HepG2 (cell line): ENCODE data around the gene ISCA2. TPM values are rescaled to one million over a fixed set of nuclear protein-coding genes. Genes with fewer than 3 reads are reported as not detected.

Experiments
- ASH2L ChIP-seq: fragments of 300-600, 200-600 bp; sonication (generic); IDR thresholded peaks from 2 replicates; pipeline ENCODE4 v1.7.0; 2017; ENCODE audit warnings: low read depth, mild to moderate bottlenecking, moderate library complexity, mixed read lengths, low read length; ENCODE audit not compliant: insufficient read length
- BRCA1 ChIP-seq: sonication (generic); formaldehyde crosslinking; IDR thresholded peaks from 2 replicates; pipeline ENCODE4 v1.4.0; 2020; ENCODE audit warnings: missing genetic modification reagents
- CBX1 ChIP-seq: IDR thresholded peaks from one replicate; pipeline ENCODE4 v1.6.1; 2016; ENCODE audit warnings: antibody characterized with exemption, low read depth
- KLF15 ChIP-seq: sonication (generic); formaldehyde crosslinking; IDR thresholded peaks from 2 replicates; pipeline ENCODE4 v1.8.1; 2023; ENCODE audit warnings: borderline replicate concordance, mild to moderate bottlenecking, inconsistent platforms, missing genetic modification reagents, mixed read lengths
- KMT2B ChIP-seq: IDR thresholded peaks from 2 replicates; pipeline ENCODE4 v1.6.1; 2016; ENCODE audit warnings: missing genetic modification reagents, missing compliant biosample characterization
- MED8 ChIP-seq: sonication (generic); formaldehyde crosslinking; IDR thresholded peaks from 2 replicates; pipeline ENCODE4 v1.8.1; 2023; ENCODE audit warnings: mild to moderate bottlenecking, missing genetic modification reagents; ENCODE audit not compliant: insufficient replicate concordance
- SAFB2 ChIP-seq: sonication (generic); formaldehyde crosslinking; IDR thresholded peaks from 2 replicates; pipeline ENCODE4 v1.5.1; 2020; ENCODE audit warnings: missing genetic modification reagents, low read depth, mild to moderate bottlenecking, borderline replicate concordance
- SP5 ChIP-seq: IDR thresholded peaks from 2 replicates; pipeline ENCODE4 v1.6.1; 2016; ENCODE audit warnings: low read depth, borderline replicate concordance
- TSC22D2 ChIP-seq: sonication (generic); formaldehyde crosslinking; IDR thresholded peaks from 2 replicates; pipeline ENCODE4 v1.5.1; 2020; ENCODE audit warnings: missing genetic modification reagents, mild to moderate bottlenecking, borderline replicate concordance
- YEATS4 ChIP-seq: sonication (generic); formaldehyde crosslinking; IDR thresholded peaks from 2 replicates; pipeline ENCODE4 v1.4.0; 2020; ENCODE audit warnings: missing genetic modification reagents, borderline replicate concordance
- ZNF230 ChIP-seq: sonication (generic); formaldehyde crosslinking; IDR thresholded peaks from 2 replicates; pipeline ENCODE4 v1.4.0; 2020; ENCODE audit warnings: mild to moderate bottlenecking, missing genetic modification reagents
- ZNF235 ChIP-seq: sonication (generic); formaldehyde crosslinking; IDR thresholded peaks from 2 replicates; pipeline ENCODE4 v1.8.1; 2023; ENCODE audit warnings: mild to moderate bottlenecking, missing genetic modification reagents, borderline replicate concordance
- ZNF451 ChIP-seq: sonication (generic); formaldehyde crosslinking; IDR thresholded peaks from 2 replicates; pipeline ENCODE4 v1.5.0; 2020; ENCODE audit warnings: mild to moderate bottlenecking, missing genetic modification reagents
- ZNF737 ChIP-seq: sonication (generic); formaldehyde crosslinking; IDR thresholded peaks from 2 replicates; pipeline ENCODE4 v1.5.0; 2020; ENCODE audit warnings: missing genetic modification reagents, mild to moderate bottlenecking, borderline replicate concordance
- ZNF781 ChIP-seq: sonication (generic); formaldehyde crosslinking; IDR thresholded peaks from 2 replicates; pipeline ENCODE4 v1.5.1; 2020; ENCODE audit warnings: borderline replicate concordance, mild to moderate bottlenecking, missing genetic modification reagents; ENCODE audit errors: not compliant biosample characterization
- polyA plus RNA-seq, 8 experiments: library from polyadenylated mRNA; depleted of rRNA in 3 of 8; stranded (reverse) in 7 of 8; unstranded in 1 of 8; fragments of >200 nt; fragmentation: Illumina TruSeq in 4 of 8; extraction: Trizol in 4 of 8; gene quantifications; 2 replicates each; pipeline versions ENCODE4 v1.2.1 to v1.2.3, GENCODE V29; 2011 to 2016; ENCODE audit warnings: low read depth in 4 of 8, missing spikeins in 1 of 8, mixed read lengths in 1 of 8; ENCODE audit not compliant: insufficient read depth in 1 of 8
- total RNA-seq, 5 experiments: library from RNA; depleted of rRNA; stranded (reverse); fragments of >200 nt; fragmentation: Illumina TruSeq; extraction: Trizol; gene quantifications; 2 replicates each; pipeline ENCODE4 v1.2.3, GENCODE V29; 2016; ENCODE audit warnings: low read depth in 1 of 5
- TF ChIP-seq, protein P1 (sequence below): sonication (generic); formaldehyde crosslinking; conservative IDR thresholded peaks from 2 replicates; pipeline ENCODE4 v1.4.0; 2020; ENCODE audit warnings: mild to moderate bottlenecking, missing genetic modification reagents, moderate library complexity
- TF ChIP-seq, protein P2 (sequence below): IDR thresholded peaks from 2 replicates; pipeline ENCODE4 v1.6.1; 2016; ENCODE audit warnings: low read depth, borderline replicate concordance
- TF ChIP-seq, protein P3 (sequence below): sonication (generic); formaldehyde crosslinking; IDR thresholded peaks from 2 replicates; pipeline ENCODE4 v1.4.0; 2020; ENCODE audit warnings: missing genetic modification reagents, borderline replicate concordance
- TF ChIP-seq, protein P4 (sequence below): sonication (generic); formaldehyde crosslinking; IDR thresholded peaks from 2 replicates; pipeline ENCODE4 v1.4.0; 2020; ENCODE audit warnings: missing genetic modification reagents
- TF ChIP-seq, protein P5 (sequence below): IDR thresholded peaks from 2 replicates; pipeline ENCODE4 v1.6.1; 2016; ENCODE audit warnings: missing genetic modification reagents, missing compliant biosample characterization

Gene ISCA2
- total and polyA plus RNA-seq, 2 of the 13 experiments (the other 11 are each of a cell fraction or from before 2014, with no cell fraction given), result 32.1 to 43.4 TPM

DNA sequence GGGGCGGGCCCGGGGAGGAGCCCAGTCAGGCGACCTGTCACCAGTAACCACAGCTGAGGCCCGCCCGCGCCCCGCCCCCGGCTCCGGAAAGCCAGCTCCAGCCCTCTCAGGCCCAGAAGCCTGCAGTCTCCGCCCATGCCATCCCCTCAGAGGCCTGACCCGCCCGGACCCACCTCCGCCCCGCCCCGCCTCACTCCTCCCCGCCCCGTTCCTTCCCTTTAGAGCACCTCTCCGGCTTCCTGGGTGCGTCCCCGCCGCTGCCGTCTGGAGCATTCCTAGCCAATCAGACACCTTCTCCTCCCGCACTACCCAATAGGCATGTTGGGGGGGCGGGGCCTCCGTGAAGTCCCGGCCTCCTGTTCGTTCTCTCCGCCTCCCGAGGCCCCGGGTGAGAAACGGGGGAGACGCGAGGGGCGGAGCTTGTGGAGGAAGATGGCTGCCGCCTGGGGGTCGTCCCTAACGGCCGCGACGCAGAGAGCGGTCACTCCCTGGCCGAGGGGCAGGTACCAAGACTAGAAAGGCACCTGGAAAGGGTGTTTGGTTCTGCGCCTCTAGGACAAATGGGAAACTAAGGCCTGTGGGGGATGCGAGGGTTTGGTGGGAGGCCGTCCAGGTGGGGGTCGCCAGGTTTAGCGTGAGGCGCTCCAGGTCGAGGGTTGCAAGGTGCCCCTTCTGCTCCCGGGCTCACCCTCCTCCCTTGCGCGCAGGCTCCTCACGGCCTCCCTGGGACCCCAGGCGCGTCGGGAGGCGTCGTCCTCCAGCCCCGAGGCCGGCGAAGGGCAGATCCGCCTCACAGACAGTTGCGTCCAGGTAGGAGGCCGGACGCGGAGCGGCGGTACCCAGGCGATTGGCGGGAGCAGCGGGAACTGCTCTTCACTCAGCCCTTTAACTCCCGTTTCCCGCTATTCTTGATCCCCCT, at the start of gene ISCA2 (continued):
- TF ChIP-seq ZNF781 (CRISPR knock-in tag) (no peak), KMT2B (CRISPR knock-in tag) (peak; percentile 69), ZNF230 (CRISPR knock-in tag) (no peak), TSC22D2 (no peak), BRCA1 (CRISPR knock-in tag) (no peak), ASH2L (peak; percentile 44), CBX1 (no peak), ZNF737 (0 out of 2 replicates have a peak, but pooled peaks have one; percentile 57), ZNF451 (CRISPR knock-in tag) (peak; percentile 71; the same call in 1 of the 2 replicates), ZNF235 (no peak), SAFB2 (CRISPR knock-in tag) (peak; percentile 36; the same call in 1 of the 2 replicates), KLF15 (CRISPR knock-in tag) (no peak), SP5 (CRISPR knock-in tag) (no peak; the same call in none of the 2 replicates), YEATS4 (peak; percentile 47; the same call in 1 of the 2 replicates), MED8 (CRISPR knock-in tag) (peak; percentile 70)
- TF ChIP-seq, protein P1, sequence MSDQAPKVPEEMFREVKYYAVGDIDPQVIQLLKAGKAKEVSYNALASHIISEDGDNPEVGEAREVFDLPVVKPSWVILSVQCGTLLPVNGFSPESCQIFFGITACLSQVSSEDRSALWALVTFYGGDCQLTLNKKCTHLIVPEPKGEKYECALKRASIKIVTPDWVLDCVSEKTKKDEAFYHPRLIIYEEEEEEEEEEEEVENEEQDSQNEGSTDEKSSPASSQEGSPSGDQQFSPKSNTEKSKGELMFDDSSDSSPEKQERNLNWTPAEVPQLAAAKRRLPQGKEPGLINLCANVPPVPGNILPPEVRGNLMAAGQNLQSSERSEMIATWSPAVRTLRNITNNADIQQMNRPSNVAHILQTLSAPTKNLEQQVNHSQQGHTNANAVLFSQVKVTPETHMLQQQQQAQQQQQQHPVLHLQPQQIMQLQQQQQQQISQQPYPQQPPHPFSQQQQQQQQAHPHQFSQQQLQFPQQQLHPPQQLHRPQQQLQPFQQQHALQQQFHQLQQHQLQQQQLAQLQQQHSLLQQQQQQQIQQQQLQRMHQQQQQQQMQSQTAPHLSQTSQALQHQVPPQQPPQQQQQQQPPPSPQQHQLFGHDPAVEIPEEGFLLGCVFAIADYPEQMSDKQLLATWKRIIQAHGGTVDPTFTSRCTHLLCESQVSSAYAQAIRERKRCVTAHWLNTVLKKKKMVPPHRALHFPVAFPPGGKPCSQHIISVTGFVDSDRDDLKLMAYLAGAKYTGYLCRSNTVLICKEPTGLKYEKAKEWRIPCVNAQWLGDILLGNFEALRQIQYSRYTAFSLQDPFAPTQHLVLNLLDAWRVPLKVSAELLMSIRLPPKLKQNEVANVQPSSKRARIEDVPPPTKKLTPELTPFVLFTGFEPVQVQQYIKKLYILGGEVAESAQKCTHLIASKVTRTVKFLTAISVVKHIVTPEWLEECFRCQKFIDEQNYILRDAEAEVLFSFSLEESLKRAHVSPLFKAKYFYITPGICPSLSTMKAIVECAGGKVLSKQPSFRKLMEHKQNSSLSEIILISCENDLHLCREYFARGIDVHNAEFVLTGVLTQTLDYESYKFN (CRISPR knock-in tag), result 0 out of 2 replicates have a peak, but pooled peaks have one; percentile 7
- TF ChIP-seq, protein P2, sequence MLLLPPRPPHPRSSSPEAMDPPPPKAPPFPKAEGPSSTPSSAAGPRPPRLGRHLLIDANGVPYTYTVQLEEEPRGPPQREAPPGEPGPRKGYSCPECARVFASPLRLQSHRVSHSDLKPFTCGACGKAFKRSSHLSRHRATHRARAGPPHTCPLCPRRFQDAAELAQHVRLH (CRISPR knock-in tag), result no peak
- TF ChIP-seq, protein P3, sequence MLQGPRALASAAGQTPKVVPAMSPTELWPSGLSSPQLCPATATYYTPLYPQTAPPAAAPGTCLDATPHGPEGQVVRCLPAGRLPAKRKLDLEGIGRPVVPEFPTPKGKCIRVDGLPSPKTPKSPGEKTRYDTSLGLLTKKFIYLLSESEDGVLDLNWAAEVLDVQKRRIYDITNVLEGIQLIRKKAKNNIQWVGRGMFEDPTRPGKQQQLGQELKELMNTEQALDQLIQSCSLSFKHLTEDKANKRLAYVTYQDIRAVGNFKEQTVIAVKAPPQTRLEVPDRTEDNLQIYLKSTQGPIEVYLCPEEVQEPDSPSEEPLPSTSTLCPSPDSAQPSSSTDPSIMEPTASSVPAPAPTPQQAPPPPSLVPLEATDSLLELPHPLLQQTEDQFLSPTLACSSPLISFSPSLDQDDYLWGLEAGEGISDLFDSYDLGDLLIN (CRISPR knock-in tag), result no peak
- TF ChIP-seq, protein P4, sequence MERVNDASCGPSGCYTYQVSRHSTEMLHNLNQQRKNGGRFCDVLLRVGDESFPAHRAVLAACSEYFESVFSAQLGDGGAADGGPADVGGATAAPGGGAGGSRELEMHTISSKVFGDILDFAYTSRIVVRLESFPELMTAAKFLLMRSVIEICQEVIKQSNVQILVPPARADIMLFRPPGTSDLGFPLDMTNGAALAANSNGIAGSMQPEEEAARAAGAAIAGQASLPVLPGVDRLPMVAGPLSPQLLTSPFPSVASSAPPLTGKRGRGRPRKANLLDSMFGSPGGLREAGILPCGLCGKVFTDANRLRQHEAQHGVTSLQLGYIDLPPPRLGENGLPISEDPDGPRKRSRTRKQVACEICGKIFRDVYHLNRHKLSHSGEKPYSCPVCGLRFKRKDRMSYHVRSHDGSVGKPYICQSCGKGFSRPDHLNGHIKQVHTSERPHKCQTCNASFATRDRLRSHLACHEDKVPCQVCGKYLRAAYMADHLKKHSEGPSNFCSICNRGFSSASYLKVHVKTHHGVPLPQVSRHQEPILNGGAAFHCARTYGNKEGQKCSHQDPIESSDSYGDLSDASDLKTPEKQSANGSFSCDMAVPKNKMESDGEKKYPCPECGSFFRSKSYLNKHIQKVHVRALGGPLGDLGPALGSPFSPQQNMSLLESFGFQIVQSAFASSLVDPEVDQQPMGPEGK, result no peak; the same call in 1 of the 2 replicates
- TF ChIP-seq, protein P5, sequence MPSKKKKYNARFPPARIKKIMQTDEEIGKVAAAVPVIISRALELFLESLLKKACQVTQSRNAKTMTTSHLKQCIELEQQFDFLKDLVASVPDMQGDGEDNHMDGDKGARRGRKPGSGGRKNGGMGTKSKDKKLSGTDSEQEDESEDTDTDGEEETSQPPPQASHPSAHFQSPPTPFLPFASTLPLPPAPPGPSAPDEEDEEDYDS (CRISPR knock-in tag), result peak; percentile 70
